Duodenal mucosa (tissue), 2 donors: ENCODE results near the gene TSGA10.

Experiments used
- H3K27ac ChIP-seq: one replicate; pipeline ENCODE4 v1.7.0; 2013; ENCODE audit warnings: low read depth, low read length
- H3K27me3 ChIP-seq, 2 donors: one replicate each; pipeline ENCODE4 v1.7.0; 2013; ENCODE audit warnings: low read length in 2 of 2, control low read depth in 1 of 2; ENCODE audit not compliant: insufficient read depth in 2 of 2, control insufficient read depth in 1 of 2
- H3K36me3 ChIP-seq, 2 donors: one replicate each; pipeline ENCODE4 v1.7.0; 2013; ENCODE audit warnings: low read length in 2 of 2, control low read depth in 1 of 2; ENCODE audit not compliant: insufficient read depth in 2 of 2, control insufficient read depth in 1 of 2
- H3K4me1 ChIP-seq, 2 donors: one replicate each; pipeline ENCODE4 v1.7.0; 2013; ENCODE audit warnings: low read length in 2 of 2, control low read depth in 1 of 2; ENCODE audit not compliant: insufficient read depth in 2 of 2, control insufficient read depth in 1 of 2
- H3K4me3 ChIP-seq, 2 donors: one replicate each; pipeline ENCODE4 v1.7.0; 2013; ENCODE audit warnings: low read length in 2 of 2, low read depth in 1 of 2
- H3K9ac ChIP-seq, 2 donors: one replicate each; pipeline ENCODE4 v1.7.0; 2013; ENCODE audit warnings: low read length in 2 of 2, low read depth in 1 of 2
- H3K9me3 ChIP-seq, 2 donors: one replicate each; pipeline ENCODE4 v1.7.0; 2013; ENCODE audit warnings: low read length in 2 of 2, control low read depth in 1 of 2; ENCODE audit not compliant: control insufficient read depth in 1 of 2

Gene TSGA10

GRCh38 chr2:99184811-99185210 is 30.1 kb upstream of the TSGA10 start:
- Histone ChIP-seq H3K4me3 (no peak overlapping the region), H3K9ac (no peak overlapping the region), H3K36me3 (peaks cover 7 to 20% of the 10 kb centered on the region in 2 donors), H3K27me3 (no peaks in the 10 kb centered on the region), H3K9me3 (no peaks in the 10 kb centered on the region), H3K27ac (no peak overlapping the region), H3K4me1 (peaks cover 12% of the 10 kb centered on the region in 2 donors)

GRCh38 chr2:99183025-99183424 is 28.3 kb upstream of the TSGA10 start:
- Histone ChIP-seq H3K9ac (no peak overlapping the region), H3K36me3 (peaks cover 3 to 6% of the 10 kb centered on the region in 2 donors), H3K27ac (no peak overlapping the region), H3K27me3 (no peaks in the 10 kb centered on the region), H3K9me3 (no peaks in the 10 kb centered on the region), H3K4me3 (no peak overlapping the region), H3K4me1 (peaks cover 19 to 23% of the 10 kb centered on the region in 2 donors)

GRCh38 chr2:99181624-99182000 is 26.9 kb upstream of the TSGA10 start:
- H3K27ac ChIP-seq: no peak overlapping the region
- H3K9ac ChIP-seq: peak overlapping the region; percentile 89 to 95
- H3K4me3 ChIP-seq: peak overlapping the region; percentile 97 to 98
- peaks cover 19 to 23% of the 10 kb centered on the region in 2 donors for H3K4me1 ChIP-seq
- no peaks in the 10 kb centered on the region for H3K9me3 ChIP-seq
- no peaks in the 10 kb centered on the region for H3K27me3 ChIP-seq
- no peaks in the 10 kb centered on the region for H3K36me3 ChIP-seq

- peaks cover 19 to 23% of the 10 kb centered on the region in 2 donors for H3K4me1 ChIP-seq
- no peaks in the 10 kb centered on the region for H3K9me3 ChIP-seq
- peak within 1 kb of the TSS; percentile 89 to 95 for H3K9ac ChIP-seq
- H3K36me3 ChIP-seq: no peaks in the 10 kb centered on the region
- H3K4me3 ChIP-seq: peak within 1 kb of the TSS; percentile 97 to 98
- H3K27ac ChIP-seq: peak within 1 kb of the TSS; percentile 48
- H3K27me3 ChIP-seq: no peaks in the 10 kb centered on the region
Observed at GRCh38 chr2:99180755-99181623, 26.2 kb upstream of the TSGA10 start, which contains the start of the genes MITD1 and MRPL30. Gene MITD1 (minus strand): TSS chr2:99181058. CDS start chr2:99180981, 77 bp downstream. Gene MRPL30 (plus strand): TSS chr2:99181184. CDS start chr2:99186204, 5,020 bp downstream.

GRCh38 chr2:99171377-99172140 is 16.8 kb upstream of the TSGA10 start:
- H3K9ac ChIP-seq: no peak overlapping the region
- peaks cover 0 to 6% of the 10 kb centered on the region in 2 donors for H3K4me1 ChIP-seq
- H3K36me3 ChIP-seq: peaks cover 11 to 49% of the 10 kb centered on the region in 2 donors

GRCh38 chr2:99169534-99169933 is 14.8 kb upstream of the TSGA10 start:
- no peak overlapping the region for H3K4me3 ChIP-seq
- H3K36me3 ChIP-seq: peaks cover 11 to 54% of the 10 kb centered on the region in 2 donors
- no peaks in the 10 kb centered on the region for H3K27me3 ChIP-seq
- peaks cover 0 to 6% of the 10 kb centered on the region in 2 donors for H3K4me1 ChIP-seq
- no peak overlapping the region for H3K27ac ChIP-seq
- H3K9ac ChIP-seq: no peak overlapping the region
- no peaks in the 10 kb centered on the region for H3K9me3 ChIP-seq

More at GRCh38 chr2:99171377-99172140, 16.8 kb upstream of the TSGA10 start:
- Histone ChIP-seq H3K9me3 (no peaks in the 10 kb centered on the region), H3K27ac (no peak overlapping the region), H3K4me3 (no peak overlapping the region), H3K27me3 (no peaks in the 10 kb centered on the region)

- no peaks in the 10 kb centered on the region for H3K27me3 ChIP-seq
- peaks cover 11 to 39% of the 10 kb centered on the region in 2 donors for H3K36me3 ChIP-seq
- H3K9me3 ChIP-seq: no peaks in the 10 kb centered on the region
- no peak overlapping the region for H3K27ac ChIP-seq
- H3K9ac ChIP-seq: no peak overlapping the region
- H3K4me3 ChIP-seq: no peak overlapping the region
- H3K4me1 ChIP-seq: peaks cover 0 to 6% of the 10 kb centered on the region in 2 donors
Observed at GRCh38 chr2:99166218-99166617, 11.5 kb upstream of the TSGA10 start.

- Histone ChIP-seq H3K36me3 (peaks cover 0 to 3% of the 10 kb centered on the region in 2 donors), H3K9ac (no peak overlapping the region), H3K27ac (no peak overlapping the region), H3K4me1 (peaks cover 7 to 10% of the 10 kb centered on the region in 2 donors), H3K9me3 (no peaks in the 10 kb centered on the region), H3K4me3 (no peak overlapping the region), H3K27me3 (no peaks in the 10 kb centered on the region)
Observed at GRCh38 chr2:99159594-99159993, 4.9 kb upstream of the TSGA10 start.

- H3K36me3 ChIP-seq: peaks cover 0 to 3% of the 10 kb centered on the region in 2 donors
- H3K4me1 ChIP-seq: peaks cover 14 to 17% of the 10 kb centered on the region in 2 donors
- no peaks in the 10 kb centered on the region for H3K9me3 ChIP-seq
- H3K4me3 ChIP-seq: no peak overlapping the region
- H3K27me3 ChIP-seq: no peaks in the 10 kb centered on the region
- no peak overlapping the region for H3K9ac ChIP-seq
- H3K27ac ChIP-seq: no peak overlapping the region
Observed at GRCh38 chr2:99158599-99158998, 3.9 kb upstream of the TSGA10 start.

- no peak overlapping the region for H3K9ac ChIP-seq
- H3K36me3 ChIP-seq: peaks cover 0 to 3% of the 10 kb centered on the region in 2 donors
- no peaks in the 10 kb centered on the region for H3K27me3 ChIP-seq
- H3K4me3 ChIP-seq: no peak overlapping the region
- H3K27ac ChIP-seq: no peak overlapping the region
- H3K9me3 ChIP-seq: no peaks in the 10 kb centered on the region
- H3K4me1 ChIP-seq: peaks cover 14 to 24% of the 10 kb centered on the region in 2 donors
Observed at GRCh38 chr2:99156891-99157290, 2.1 kb upstream of the TSGA10 start.
